HepG2 (cell line): ENCODE measurements around the gene WDCP. TPM values are rescaled to one million over a fixed set of nuclear protein-coding genes. Genes with fewer than 3 reads are reported as not detected.

ENCODE experiments used
- ATF5 ChIP-seq: sonication (generic); formaldehyde crosslinking; IDR thresholded peaks from 2 replicates; pipeline ENCODE4 v1.4.0; 2020; ENCODE audit warnings: mild to moderate bottlenecking, low read depth, missing genetic modification reagents
- CENPX ChIP-seq: sonication (generic); formaldehyde crosslinking; IDR thresholded peaks from 2 replicates; pipeline ENCODE4 v1.9.0; 2021; ENCODE audit warnings: mild to moderate bottlenecking, missing genetic modification reagents, moderate library complexity
- EEA1 ChIP-seq: sonication (generic); formaldehyde crosslinking; IDR thresholded peaks from 2 replicates; pipeline ENCODE4 v1.5.1; 2020; ENCODE audit warnings: mild to moderate bottlenecking, missing genetic modification reagents, borderline replicate concordance
- HMG20B ChIP-seq: conservative IDR thresholded peaks from 2 replicates; pipeline ENCODE4 v1.6.1; 2016; ENCODE audit warnings: missing genetic modification reagents, missing compliant biosample characterization
- HNF4A ChIP-seq: sonication (generic); formaldehyde crosslinking; IDR thresholded peaks from 2 replicates; pipeline ENCODE4 v1.4.0; 2020; ENCODE audit warnings: missing genetic modification reagents
- NAIF1 ChIP-seq: sonication (generic); formaldehyde crosslinking; IDR thresholded peaks from 2 replicates; pipeline ENCODE4 v1.5.0; 2020; ENCODE audit warnings: mild to moderate bottlenecking, missing genetic modification reagents, borderline replicate concordance
- PRDM15 ChIP-seq: sonication (generic); formaldehyde crosslinking; IDR thresholded peaks from 2 replicates; pipeline ENCODE4 v1.4.0; 2020; ENCODE audit warnings: missing genetic modification reagents
- SKI ChIP-seq: fragments of 450-650 bp; IDR thresholded peaks from one replicate; pipeline ENCODE4 v1.6.1; 2018; ENCODE audit warnings: mild to moderate bottlenecking; ENCODE audit not compliant: partially characterized antibody
- SMAD3 ChIP-seq: sonication (generic); formaldehyde crosslinking; IDR thresholded peaks from 2 replicates; pipeline ENCODE4 v1.4.0; 2020; ENCODE audit warnings: missing genetic modification reagents
- SMARCE1 ChIP-seq: fragments of 450-650 bp; IDR thresholded peaks from 2 replicates; pipeline ENCODE4 v1.6.1; 2017; ENCODE audit warnings: borderline replicate concordance
- ZFP90 ChIP-seq: sonication (generic); formaldehyde crosslinking; IDR thresholded peaks from 2 replicates; pipeline ENCODE4 v1.8.0; 2022; ENCODE audit warnings: missing genetic modification reagents, mild to moderate bottlenecking, inconsistent platforms, borderline replicate concordance
- ZFY ChIP-seq: sonication (generic); formaldehyde crosslinking; IDR thresholded peaks from 2 replicates; pipeline ENCODE4 v1.4.0; 2020; ENCODE audit warnings: missing genetic modification reagents
- ZNF180 ChIP-seq: sonication (generic); formaldehyde crosslinking; IDR thresholded peaks from 2 replicates; pipeline ENCODE4 v1.4.0; 2020; ENCODE audit warnings: low read depth, missing genetic modification reagents, borderline replicate concordance
- ZNF232 ChIP-seq: sonication (generic); formaldehyde crosslinking; IDR thresholded peaks from 2 replicates; pipeline ENCODE4 v1.4.0; 2020; ENCODE audit warnings: missing genetic modification reagents, borderline replicate concordance
- ZNF3 ChIP-seq: IDR thresholded peaks from 2 replicates; pipeline ENCODE4 v1.7.0; 2017; ENCODE audit warnings: inconsistent platforms
- ZNF350 ChIP-seq: sonication (generic); formaldehyde crosslinking; IDR thresholded peaks from 2 replicates; pipeline ENCODE4 v1.4.0; 2020; ENCODE audit warnings: mild to moderate bottlenecking, low read depth, missing genetic modification reagents, borderline replicate concordance
- ZNF383 ChIP-seq: sonication (generic); formaldehyde crosslinking; IDR thresholded peaks from 2 replicates; pipeline ENCODE4 v1.4.0; 2020; ENCODE audit warnings: missing genetic modification reagents, mild to moderate bottlenecking, borderline replicate concordance
- ZNF432 ChIP-seq: sonication (generic); formaldehyde crosslinking; IDR thresholded peaks from 2 replicates; pipeline ENCODE4 v1.5.0; 2020; ENCODE audit warnings: missing genetic modification reagents, mild to moderate bottlenecking, borderline replicate concordance
- ZNF552 ChIP-seq: sonication (generic); formaldehyde crosslinking; IDR thresholded peaks from 2 replicates; pipeline ENCODE4 v1.9.0; 2022; ENCODE audit warnings: missing genetic modification reagents, mild to moderate bottlenecking, borderline replicate concordance
- ZNF766 ChIP-seq: sonication (generic); formaldehyde crosslinking; IDR thresholded peaks from 2 replicates; pipeline ENCODE4 v1.5.0; 2020; ENCODE audit warnings: missing genetic modification reagents, borderline replicate concordance
- polyA plus RNA-seq, 8 experiments: library from polyadenylated mRNA; depleted of rRNA in 3 of 8; stranded (reverse) in 7 of 8; unstranded in 1 of 8; fragments of >200 nt; fragmentation: Illumina TruSeq in 4 of 8; extraction: Trizol in 4 of 8; gene quantifications; 2 replicates each; pipeline versions ENCODE4 v1.2.1 to v1.2.3, GENCODE V29; 2011 to 2016; ENCODE audit warnings: low read depth in 4 of 8, missing spikeins in 1 of 8, mixed read lengths in 1 of 8; ENCODE audit not compliant: insufficient read depth in 1 of 8
- total RNA-seq, 5 experiments: library from RNA; depleted of rRNA; stranded (reverse); fragments of >200 nt; fragmentation: Illumina TruSeq; extraction: Trizol; gene quantifications; 2 replicates each; pipeline ENCODE4 v1.2.3, GENCODE V29; 2016; ENCODE audit warnings: low read depth in 1 of 5
- TF ChIP-seq, protein P1 (sequence below): sonication (generic); formaldehyde crosslinking; IDR thresholded peaks from 2 replicates; pipeline ENCODE4 v1.9.0; 2021; ENCODE audit warnings: missing genetic modification reagents, borderline replicate concordance
- TF ChIP-seq, protein P2 (sequence below): IDR thresholded peaks from 2 replicates; pipeline ENCODE4 v1.6.1; 2016

WDCP gene
- total and polyA plus RNA-seq, 2 of the 13 experiments (the other 11 are each of a cell fraction or from before 2014, with no cell fraction given) = 17.4 to 22.6 TPM

DNA sequence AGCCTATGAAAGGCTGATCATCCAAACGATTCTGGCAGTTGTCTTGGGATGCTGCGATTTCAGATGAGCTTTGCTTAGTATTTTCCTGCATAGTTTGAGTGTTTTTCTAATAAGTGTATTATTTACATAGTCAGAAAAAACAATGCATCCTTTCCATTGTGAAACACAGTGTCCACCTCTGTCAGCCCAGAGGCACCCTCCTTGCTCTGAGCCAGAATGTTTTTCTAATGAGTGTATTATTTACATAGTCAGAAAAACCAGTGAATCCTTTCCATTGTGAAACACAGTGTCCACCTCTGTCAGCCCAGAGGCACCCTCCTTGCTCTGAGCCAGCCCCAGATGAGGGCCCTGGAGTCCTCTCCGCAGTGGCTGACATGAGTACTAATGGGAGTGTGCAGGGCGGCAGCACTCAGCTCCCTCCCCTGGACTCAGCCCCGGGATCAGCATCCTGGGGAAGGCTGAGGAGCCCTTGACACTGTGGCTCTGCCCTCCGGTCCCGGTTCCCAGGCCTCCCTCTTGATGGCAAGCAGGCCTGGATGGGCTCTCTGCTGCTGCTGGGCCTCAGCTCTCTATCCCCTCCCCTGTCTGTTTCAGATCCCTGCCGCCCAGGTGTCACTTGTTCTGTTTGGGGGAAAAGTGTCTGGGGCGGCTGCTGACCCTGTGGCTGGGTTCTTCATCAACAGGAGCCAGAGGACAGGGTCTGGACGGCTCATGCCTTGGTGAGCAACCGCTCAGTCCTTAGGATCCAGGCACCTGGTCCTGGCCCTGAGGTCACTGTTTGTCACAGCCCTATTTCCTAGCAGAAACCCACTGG, 31.4 kb downstream of the WDCP start (continued):
- TF ChIP-seq ZNF232 (CRISPR knock-in tag) (no peak), EEA1 (CRISPR knock-in tag) (no peak; the same call in 1 of the 2 replicates), ZFY (peak; percentile 78), ZNF552 (no peak), CENPX (CRISPR knock-in tag) (no peak), ZNF3 (CRISPR knock-in tag) (no peak), ZNF180 (CRISPR knock-in tag) (peak; percentile 68; the same call in 1 of the 2 replicates), ZNF766 (CRISPR knock-in tag) (0 out of 2 replicates have a peak, but pooled peaks have one; percentile 22), NAIF1 (peak; percentile 81), ZFP90 (CRISPR knock-in tag) (peak; percentile 23; the same call in 1 of the 2 replicates), ZNF350 (CRISPR knock-in tag) (peak; percentile 73; the same call in 1 of the 2 replicates), ZNF432 (no peak), SMAD3 (CRISPR knock-in tag) (peak; percentile 89), HNF4A (CRISPR knock-in tag) (peak; percentile 26; the same call in 1 of the 2 replicates), SMARCE1 (no peak), HMG20B (CRISPR knock-in tag) (peak; percentile 85), ATF5 (no peak), ZNF383 (CRISPR knock-in tag) (no peak; the same call in 1 of the 2 replicates), PRDM15 (0 out of 2 replicates have a peak, but pooled peaks have one; percentile 41), SKI (peak; percentile 46)
- TF ChIP-seq, protein P1, sequence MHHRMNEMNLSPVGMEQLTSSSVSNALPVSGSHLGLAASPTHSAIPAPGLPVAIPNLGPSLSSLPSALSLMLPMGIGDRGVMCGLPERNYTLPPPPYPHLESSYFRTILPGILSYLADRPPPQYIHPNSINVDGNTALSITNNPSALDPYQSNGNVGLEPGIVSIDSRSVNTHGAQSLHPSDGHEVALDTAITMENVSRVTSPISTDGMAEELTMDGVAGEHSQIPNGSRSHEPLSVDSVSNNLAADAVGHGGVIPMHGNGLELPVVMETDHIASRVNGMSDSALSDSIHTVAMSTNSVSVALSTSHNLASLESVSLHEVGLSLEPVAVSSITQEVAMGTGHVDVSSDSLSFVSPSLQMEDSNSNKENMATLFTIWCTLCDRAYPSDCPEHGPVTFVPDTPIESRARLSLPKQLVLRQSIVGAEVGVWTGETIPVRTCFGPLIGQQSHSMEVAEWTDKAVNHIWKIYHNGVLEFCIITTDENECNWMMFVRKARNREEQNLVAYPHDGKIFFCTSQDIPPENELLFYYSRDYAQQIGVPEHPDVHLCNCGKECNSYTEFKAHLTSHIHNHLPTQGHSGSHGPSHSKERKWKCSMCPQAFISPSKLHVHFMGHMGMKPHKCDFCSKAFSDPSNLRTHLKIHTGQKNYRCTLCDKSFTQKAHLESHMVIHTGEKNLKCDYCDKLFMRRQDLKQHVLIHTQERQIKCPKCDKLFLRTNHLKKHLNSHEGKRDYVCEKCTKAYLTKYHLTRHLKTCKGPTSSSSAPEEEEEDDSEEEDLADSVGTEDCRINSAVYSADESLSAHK = no peak
- TF ChIP-seq, protein P2, sequence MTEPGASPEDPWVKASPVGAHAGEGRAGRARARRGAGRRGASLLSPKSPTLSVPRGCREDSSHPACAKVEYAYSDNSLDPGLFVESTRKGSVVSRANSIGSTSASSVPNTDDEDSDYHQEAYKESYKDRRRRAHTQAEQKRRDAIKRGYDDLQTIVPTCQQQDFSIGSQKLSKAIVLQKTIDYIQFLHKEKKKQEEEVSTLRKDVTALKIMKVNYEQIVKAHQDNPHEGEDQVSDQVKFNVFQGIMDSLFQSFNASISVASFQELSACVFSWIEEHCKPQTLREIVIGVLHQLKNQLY (CRISPR knock-in tag) = peak; percentile 64; the same call in 1 of the 2 replicates
